Fibroblast of skin of abdomen (primary cell): ENCODE results near the gene NPAS2.
A peak's percentile ranks its signal among the peaks of the same experiment; 100 is the strongest.

Experiments used
- DNase-seq: peaks from one replicate; pipeline ENCODE4 v3.0.0-alpha.2; 2013

Gene NPAS2

GRCh38 chr2:100855606-100856005, 35.7 kb downstream of the NPAS2 start:
- DNase-seq = no peak

- DNase-seq = no peak
Observed at GRCh38 chr2:100856732-100857131, 36.8 kb downstream of the NPAS2 start.

DNA sequence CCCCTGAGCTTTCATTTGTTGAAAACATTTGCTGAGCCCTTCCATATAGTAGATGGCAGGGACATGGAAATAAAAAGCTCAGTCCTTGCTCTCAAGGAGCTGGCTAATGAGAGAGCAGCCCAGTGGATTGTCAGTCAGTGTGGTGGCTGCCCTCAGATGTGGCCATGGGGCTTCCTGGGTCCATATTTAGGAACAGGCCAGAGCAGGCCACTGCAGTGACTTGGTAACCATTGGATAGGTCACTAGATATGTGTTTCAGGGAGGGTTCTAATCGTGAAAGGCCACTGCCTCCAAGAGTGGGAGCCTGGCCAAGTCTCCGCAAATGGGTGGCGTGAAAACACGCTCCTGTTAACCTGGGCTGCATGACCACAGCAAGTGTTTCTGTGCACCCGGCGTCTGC, 37.4 kb downstream of the NPAS2 start:
- no peak for DNase-seq

GRCh38 chr2:100857915-100858314, 38.0 kb downstream of the NPAS2 start:
- DNase-seq = peak; percentile 94

- DNase-seq = no peak
Observed at GRCh38 chr2:100859902-100860301, 40.0 kb downstream of the NPAS2 start.

DNA sequence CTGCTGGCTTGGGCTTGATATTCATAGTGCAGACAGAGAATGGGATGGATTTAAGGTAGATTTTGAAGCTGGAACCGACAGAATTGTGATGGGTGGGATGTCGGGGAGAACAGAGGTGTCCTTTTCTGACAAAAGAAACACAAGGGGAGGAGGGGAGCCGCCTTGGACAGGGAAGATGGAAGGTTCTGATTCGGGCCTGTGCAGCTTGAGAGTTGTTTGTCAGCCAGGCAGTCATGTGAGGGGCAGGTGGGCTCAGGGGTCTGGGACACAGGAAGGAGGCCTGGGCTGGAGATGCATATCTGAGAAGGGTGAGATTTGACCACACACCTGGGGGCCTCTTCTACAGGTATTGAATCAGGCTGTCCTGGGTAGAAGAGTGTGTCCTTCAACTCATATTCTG, 41.4 kb downstream of the NPAS2 start:
- no peak for DNase-seq

DNA sequence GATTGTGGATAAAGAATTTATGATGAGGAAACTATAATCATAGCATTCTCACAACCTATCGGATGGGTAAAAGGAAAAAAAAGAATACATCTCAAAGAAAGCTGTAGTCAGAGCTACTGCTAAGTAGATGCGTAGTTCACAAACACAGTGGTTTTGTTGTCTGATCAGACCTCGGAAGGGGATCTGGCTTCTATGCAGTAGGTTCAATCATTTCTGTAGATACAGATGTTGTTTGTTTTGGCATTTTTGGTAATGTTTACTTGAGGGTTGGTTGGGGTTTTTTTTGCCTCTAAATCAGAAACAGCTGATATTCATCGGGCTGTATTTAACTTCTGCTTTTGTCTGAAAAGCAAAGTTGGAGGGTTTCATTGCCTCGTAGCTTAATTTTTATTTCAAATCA, 42.1 kb downstream of the NPAS2 start:
- no peak for DNase-seq

- DNase-seq = peak; percentile 47
Observed at GRCh38 chr2:100865816-100866460, 46.0 kb downstream of the NPAS2 start.

DNA sequence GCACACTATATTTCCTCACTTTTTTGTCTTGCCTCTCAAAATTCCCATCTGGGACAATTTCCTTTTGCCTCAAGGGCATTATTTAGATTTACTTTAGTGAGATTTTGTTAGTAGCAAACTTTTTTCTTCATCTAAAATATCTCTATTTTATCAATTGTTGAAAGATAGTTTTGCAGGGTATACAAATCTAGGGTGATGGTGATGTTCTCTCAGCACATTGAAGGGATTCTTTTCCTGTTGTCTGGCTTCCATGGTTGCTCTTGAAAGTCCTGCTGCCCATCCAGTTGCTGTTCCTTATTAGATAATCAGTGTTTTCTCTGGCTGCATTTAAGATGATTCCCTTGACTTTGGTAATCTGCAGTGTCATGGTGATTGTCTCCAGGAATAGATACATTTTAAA, 48.1 kb downstream of the NPAS2 start:
- DNase-seq = no peak

DNA sequence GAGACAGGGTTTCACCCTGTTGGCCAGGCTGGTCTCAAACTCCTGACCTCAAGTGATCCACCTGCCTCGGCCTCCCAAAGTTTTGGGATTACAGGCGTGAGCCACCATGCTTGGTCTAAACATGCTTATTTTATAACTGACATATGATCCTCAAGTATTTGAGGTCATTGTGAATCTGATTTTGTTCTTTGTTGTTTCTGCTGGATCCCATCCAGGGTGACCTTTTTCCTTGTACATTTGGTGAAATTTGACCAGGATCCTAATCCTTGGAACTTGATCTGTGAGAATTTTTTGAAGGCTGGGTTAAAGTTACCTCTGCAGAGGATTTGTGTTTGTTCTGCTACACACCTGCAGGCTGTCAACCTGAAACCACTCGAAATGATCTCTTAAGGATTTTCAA, 49.2 kb downstream of the NPAS2 start:
- DNase-seq = no peak

GRCh38 chr2:100870652-100871531, 51.0 kb downstream of the NPAS2 start:
- DNase-seq = no peak

DNA sequence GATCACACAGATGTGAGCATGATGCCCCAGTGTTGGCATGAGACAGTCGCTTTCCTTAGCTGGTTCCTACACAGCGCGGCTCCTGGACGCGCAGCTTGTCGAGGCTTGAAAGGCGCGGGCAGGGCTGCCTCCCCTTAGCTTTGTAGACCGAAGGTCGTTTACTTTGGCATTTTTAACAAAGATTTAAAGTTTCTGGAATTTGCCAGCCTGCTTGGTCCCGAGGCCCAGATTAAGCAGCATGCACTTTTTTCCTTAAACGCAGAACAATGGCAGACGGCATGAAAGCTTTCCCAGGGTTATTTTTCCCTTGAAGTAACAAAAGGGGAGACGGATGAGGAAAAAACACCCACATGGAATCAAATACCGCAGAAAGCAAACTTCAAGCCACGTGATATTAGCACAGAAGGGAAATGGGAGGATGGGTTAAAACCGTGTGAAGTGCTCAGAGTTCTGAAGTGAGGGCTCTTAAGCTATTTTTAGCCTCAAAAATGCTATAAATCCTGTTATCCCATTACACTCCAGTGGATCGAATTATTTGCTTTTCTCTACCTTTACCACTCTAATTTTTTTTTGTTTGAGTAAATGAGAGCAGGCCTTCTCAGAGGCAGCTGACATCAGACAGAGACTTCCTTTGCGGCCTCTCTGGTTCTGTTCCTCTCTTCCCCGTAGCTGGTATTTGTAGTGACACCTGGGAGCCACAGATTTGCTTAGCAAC, 55.7 kb downstream of the NPAS2 start:
- peak; percentile 59 for DNase-seq

DNA sequence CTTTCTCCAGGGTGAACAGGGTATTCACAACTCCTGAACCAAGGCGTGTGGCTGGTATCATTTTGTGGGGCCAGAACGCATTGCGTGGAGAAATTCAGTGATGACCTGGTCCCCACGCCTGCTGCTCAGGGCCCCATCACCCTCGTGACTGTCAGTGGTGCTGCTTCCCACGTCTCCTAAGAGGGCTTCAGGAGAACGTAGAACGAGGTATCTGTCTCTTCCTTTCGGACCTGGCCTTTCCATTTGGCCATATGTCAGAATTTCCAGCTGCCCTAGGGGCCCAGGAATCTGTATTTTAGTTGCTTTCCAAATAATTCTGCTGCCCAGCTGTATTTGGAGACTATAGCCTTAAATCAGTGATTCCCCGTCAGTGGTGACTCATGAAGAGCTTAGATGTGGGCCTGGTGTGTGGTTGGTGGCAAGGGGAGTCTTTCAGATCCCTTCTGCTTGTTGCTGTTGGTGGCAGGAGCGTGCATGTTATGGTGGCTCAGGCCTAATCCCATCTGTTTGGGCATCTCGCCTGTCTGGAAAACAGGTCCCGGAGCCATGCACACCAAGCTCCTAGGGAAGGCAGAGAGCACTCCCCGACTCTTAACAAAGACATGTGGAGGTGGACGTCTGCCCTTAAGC, 56.4 kb downstream of the NPAS2 start:
- peak; percentile 53 for DNase-seq

DNA sequence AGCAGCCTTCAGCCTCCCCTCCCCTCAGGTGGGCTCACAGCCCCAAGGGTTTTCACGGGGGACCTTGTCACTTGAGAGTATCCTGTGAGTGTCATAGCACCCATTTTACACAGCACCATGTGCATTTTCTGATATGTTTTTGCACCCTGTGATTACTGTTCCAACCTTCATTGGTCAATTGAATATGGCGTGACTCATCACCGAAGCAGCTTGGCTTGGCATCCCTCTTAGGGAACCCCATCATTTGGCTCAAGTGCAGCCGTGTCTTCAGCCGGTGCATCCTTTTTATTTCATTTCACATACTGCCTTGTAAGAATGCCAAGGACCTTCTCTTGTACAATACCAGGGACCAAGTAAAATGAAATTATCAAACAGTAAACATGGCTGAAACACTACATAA, 57.6 kb downstream of the NPAS2 start:
- DNase-seq = peak; percentile 56

- no peak for DNase-seq
Observed at GRCh38 chr2:100878000-100878791, 58.3 kb downstream of the NPAS2 start.

DNA sequence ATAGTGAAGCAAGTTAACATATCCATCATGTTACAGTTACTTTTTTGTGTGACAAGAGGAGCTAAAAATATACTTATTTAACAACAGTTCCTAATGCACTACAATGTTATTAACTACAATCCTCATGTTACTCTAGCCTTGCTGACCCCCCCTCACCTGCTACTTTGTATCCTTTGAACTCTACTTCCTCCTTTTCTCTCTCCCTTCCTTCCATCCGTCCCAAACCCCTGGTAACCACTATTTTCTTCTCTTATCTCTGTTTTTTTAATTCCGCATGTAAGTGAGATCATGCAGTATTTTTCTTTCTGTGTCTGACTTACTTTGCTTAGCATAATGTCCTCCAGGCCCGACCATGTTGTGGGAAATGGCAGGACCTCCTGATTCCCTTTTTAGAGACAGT, 59.4 kb downstream of the NPAS2 start:
- DNase-seq = no peak

DNA sequence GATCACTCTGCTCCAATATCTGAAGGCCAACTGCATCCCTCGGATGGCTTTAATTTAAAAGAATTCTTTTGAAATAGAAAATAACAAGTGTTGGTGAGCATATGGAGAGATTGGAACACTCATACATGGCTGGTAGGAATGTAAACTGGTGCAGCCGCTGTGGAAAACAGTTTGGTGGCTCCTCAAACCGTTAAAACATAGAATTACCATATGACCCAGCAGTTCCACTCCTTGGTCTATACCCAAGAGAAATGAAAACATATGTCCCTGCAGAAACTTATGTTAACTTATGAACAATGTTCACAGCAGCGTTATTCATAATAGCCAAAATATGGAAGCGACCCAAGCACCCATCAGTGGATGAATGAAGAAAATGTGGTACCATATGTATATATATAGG, 60.1 kb downstream of the NPAS2 start:
- no peak for DNase-seq

DNA sequence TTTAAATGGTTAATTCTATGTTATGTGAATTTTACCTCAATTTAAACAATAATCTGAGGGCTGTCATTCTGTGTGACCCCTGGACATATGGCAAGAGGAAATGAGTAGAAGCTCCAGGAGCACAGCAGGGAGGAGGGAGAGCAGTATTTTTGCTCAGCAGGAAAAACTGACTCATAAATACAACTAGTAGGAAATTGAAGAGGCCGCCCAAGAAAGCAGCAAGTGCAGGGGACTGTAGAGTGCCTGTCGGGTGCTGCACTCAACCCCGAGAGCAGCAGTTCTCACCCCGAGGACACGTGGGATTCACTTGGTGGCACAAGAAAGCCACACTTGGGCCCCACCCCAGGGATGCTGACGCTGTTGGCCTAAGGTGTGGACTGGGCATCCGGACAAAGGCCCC, 60.8 kb downstream of the NPAS2 start:
- no peak for DNase-seq

DNA sequence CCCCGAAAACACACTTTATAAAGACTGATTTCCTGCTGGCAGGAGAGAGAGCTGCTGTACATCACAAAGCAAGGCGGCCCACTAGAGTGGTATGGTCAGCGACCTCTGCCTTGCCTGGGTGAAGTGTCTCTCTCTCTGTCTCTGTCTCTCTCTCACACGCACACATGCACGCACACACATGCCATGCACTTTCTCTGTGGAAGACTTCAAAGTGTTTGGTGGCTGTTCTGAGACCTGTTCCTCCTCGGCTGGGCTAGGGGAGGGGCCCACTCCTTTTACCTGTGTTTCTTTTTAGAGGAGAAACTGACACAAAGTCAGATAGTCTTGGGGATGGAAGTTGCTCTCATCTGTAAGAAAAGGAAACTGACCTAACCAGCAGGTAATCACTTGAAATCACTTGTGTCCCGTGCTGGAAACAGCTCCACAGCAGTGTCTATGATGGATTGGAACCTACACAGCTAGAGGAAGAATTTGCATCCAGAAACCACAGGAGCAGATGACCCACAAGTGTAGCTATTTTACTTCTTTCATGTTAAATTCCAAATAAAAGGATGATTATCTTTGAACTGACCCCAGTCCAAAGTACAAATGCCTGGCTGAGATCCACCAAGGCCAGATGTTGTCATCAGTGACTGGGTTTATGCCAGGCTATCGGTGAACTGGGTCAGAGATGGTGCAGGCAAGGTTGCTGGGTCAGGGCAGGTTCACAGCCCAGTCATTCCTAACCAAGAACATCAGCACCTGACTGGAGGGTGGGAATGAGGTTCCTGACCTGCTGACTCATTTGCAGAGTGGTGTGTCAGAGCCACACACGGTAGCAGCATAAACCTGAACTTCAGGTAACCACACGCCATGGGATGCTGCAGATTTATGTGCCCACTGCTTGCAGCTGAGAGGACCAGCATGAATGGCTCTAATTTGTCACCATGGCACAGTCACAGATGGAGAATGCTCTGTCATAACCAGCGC, 63.0 kb downstream of the NPAS2 start:
- DNase-seq = no peak

DNA sequence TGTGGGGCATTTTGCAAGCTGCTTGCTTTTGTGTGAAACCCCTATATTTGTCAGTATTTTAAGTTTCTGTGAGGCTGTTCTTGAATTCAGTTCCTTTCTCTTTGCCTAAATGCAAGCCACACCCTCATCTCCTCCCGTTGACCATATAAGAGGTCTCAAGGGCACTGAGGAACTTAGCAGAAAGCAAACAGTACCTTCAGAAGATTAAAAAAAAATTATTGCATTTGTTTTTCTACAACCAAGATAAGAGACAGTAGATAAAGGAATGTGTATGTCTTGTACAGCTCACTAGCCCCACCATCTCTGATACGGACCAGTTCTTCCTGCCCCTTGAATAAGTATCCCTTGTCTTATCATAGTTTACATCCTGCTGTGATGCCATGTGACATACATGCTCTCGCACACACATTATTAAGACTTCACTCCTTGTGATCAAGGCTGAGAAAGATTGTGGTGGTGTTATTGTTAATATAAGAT, 64.2 kb downstream of the NPAS2 start:
- DNase-seq = no peak

GRCh38 chr2:100886085-100886484, 66.1 kb downstream of the NPAS2 start:
- no peak for DNase-seq
